Measurements from ENCODE around the gene P3H4. TPM values are rescaled to one million over a fixed set of nuclear protein-coding genes. Genes with fewer than 3 reads are reported as not detected.
"Not testable (repeated sequence)": the region's sequence is repeated elsewhere in the genome, so short reads cannot be mapped to it uniquely, and the experiment has no call there.

The P3H4 gene
- 0.61 TPM in 1 of 2 replicates, not detected in the other for total RNA-seq (2014; rRNA removed; shearing (Covaris generic); ENCODE audit: low replicate concordance)

DNA sequence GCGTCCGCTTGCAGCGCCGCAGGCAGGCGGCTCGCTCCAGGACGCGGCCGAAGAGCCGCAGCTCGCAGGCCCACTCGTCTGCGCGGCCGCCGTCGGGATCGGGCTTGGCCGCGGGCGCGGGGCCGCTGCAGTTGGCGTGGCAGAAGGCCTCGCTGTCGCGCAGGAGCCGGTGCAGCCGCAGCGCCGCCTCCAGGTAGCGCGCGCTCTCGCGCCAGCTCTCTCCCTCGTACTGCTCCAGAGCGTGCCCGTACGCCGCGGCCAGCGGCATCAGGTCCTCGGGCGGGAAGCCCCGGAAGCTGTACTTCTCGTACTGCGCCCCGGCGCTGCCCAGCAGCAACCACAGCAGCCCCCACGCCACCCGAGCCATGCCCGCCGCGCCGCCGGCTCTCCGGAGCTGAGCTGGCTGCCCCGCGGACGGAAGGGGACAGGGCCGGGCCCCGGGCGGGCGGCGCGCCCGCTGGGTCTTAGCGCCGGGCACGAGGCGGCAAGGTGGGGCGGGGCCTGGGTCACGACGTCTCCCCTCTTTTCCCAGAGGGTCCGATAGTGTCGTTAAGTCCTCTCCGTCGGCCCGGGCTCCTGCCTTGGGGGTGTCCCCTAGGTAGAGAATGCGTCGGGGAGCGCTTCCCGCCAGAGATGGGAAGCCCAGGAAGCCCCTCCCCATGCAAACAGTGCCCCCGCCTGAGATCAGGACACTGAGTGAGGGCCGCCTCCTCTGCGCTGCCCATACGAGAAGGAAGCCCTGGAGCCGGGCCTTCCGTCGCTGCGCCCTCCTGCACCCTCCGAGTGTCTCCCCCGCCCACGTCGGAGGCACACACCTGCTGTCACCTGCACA is at the start of gene P3H4:
Gene P3H4, minus strand, starts transcription at position 401 of the 832 bp plus-strand sequence. Its CDS starts 34 bp downstream, at position 367.
- no peak within 1 kb of the TSS for H3K27ac ChIP-seq (ENCODE audit: low read length)
- peak within 1 kb of the TSS; percentile 41 for H3K9ac ChIP-seq (ENCODE audit: low read length)
- H3K9me2 ChIP-seq (replicated peaks; ENCODE audit: insufficient read depth, low read length), result no peaks in the 10 kb centered on the region
- H3K27me3 ChIP-seq (ENCODE audit: low read length), result no peaks in the 10 kb centered on the region
- no peaks in the 10 kb centered on the region for H4K20me1 ChIP-seq (ENCODE audit: insufficient read depth, low read depth, low read length)
- H3K4me3 ChIP-seq (ENCODE audit: low read length), result peak within 1 kb of the TSS; percentile 47; the same call in 1 of the 2 replicates
- no peaks in the 10 kb centered on the region for H3K79me2 ChIP-seq (ENCODE audit: low read length)
- H3K36me3 ChIP-seq (ENCODE audit: insufficient read depth, low read length), result no peaks in the 10 kb centered on the region
- H2AFZ ChIP-seq (ENCODE audit: low read length), result peak within 1 kb of the TSS; percentile 60; the same call in 1 of the 2 replicates
- DNase-seq, result peak; percentile 64
- no peaks in the 10 kb centered on the region for H3K9me3 ChIP-seq (ENCODE audit: low read length)
- peaks cover 12% of the 10 kb centered on the region for H3K4me1 ChIP-seq (ENCODE audit: low read length)
- peak within 1 kb of the TSS; percentile 71 for H3K4me2 ChIP-seq (ENCODE audit: low read depth, low read length, poor library complexity, severe bottlenecking)

DNA sequence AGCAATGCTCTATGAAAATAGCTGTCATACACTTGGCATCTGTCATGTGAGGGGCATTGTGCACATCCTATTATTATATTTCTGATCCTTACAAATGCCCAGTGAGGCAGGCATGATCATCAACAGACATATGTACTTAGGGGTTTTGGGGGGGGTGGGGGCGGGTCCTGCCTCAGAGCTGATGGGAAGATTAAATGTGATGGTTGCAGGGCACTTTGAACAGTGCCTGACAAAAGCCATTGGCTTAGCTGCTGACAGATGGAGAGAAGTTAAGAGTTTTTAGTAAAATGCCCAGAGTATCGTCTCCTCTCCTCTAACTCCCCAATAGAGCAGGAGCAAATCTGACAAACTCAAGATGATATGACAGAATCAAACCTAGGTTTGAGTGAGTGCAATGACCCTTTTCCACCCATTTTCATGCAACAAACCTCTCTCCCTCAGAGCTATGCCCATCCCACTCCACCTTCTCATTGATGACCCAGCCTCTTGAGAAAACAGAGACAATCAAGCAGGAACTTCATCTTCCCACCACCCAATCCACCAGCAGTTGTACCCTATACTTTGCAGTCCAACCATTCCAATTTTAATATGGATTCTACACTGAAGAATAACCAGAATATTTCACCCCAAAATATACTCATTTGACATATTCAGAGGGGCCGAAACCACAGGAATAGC is 48.6 kb upstream of the P3H4 start:
- Histone ChIP-seq H3K27me3 (ENCODE audit: low read length) (no peaks in the 10 kb centered on the region), H3K4me2 (ENCODE audit: low read depth, low read length, poor library complexity, severe bottlenecking) (no peak overlapping the region), H3K36me3 (ENCODE audit: insufficient read depth, low read length) (no peaks in the 10 kb centered on the region), H2AFZ (ENCODE audit: low read length) (no peak overlapping the region), H3K9me3 (ENCODE audit: low read length) (no peaks in the 10 kb centered on the region), H3K4me1 (ENCODE audit: low read length) (peaks cover 17% of the 10 kb centered on the region), H3K9me2 (replicated peaks; ENCODE audit: insufficient read depth, low read length) (no peaks in the 10 kb centered on the region), H3K79me2 (ENCODE audit: low read length) (peaks cover 83% of the 10 kb centered on the region), H3K4me3 (ENCODE audit: low read length) (no peak overlapping the region), H4K20me1 (ENCODE audit: insufficient read depth, low read depth, low read length) (peaks cover 16% of the 10 kb centered on the region; the same call in 1 of the 2 replicates), H3K27ac (ENCODE audit: low read length) (no peak overlapping the region), H3K9ac (ENCODE audit: low read length) (no peak overlapping the region)
- no peak for DNase-seq

DNA sequence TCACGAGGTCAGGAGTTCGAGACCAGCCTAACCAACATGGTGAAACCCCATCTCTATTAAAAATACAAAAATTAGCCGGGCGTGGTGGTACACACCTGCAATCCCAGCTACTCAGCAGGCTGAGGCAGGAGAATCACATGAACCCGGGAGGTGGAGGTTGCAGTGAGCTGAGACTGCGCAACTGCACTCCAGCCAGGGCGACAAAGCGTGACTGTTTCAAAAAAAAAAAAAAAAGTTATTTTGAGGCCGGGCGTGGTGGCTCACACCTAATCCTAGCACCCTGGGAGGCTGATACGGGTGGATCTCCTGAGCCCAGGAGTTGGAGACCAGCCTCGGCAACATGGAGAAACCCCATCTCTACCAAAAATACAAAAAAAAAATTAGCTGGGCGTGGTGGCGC is 39.6 kb upstream of the P3H4 start:
- Histone ChIP-seq H3K4me1 (ENCODE audit: low read length) (peaks cover 32% of the 10 kb centered on the region), H4K20me1 (ENCODE audit: insufficient read depth, low read depth, low read length) (peaks cover 63% of the 10 kb centered on the region), H3K36me3 (ENCODE audit: insufficient read depth, low read length) (peaks cover 33% of the 10 kb centered on the region), H3K79me2 (ENCODE audit: low read length) (peaks cover 69% of the 10 kb centered on the region)
- not testable (repeated sequence) for H3K9me2 ChIP-seq (replicated peaks; ENCODE audit: insufficient read depth, low read length); H3K9ac ChIP-seq (ENCODE audit: low read length); DNase-seq; H3K9me3 ChIP-seq (ENCODE audit: low read length); H3K4me3 ChIP-seq (ENCODE audit: low read length); H2AFZ ChIP-seq (ENCODE audit: low read length); H3K27me3 ChIP-seq (ENCODE audit: low read length); H3K27ac ChIP-seq (ENCODE audit: low read length); H3K4me2 ChIP-seq (ENCODE audit: low read depth, low read length, poor library complexity, severe bottlenecking)

DNA sequence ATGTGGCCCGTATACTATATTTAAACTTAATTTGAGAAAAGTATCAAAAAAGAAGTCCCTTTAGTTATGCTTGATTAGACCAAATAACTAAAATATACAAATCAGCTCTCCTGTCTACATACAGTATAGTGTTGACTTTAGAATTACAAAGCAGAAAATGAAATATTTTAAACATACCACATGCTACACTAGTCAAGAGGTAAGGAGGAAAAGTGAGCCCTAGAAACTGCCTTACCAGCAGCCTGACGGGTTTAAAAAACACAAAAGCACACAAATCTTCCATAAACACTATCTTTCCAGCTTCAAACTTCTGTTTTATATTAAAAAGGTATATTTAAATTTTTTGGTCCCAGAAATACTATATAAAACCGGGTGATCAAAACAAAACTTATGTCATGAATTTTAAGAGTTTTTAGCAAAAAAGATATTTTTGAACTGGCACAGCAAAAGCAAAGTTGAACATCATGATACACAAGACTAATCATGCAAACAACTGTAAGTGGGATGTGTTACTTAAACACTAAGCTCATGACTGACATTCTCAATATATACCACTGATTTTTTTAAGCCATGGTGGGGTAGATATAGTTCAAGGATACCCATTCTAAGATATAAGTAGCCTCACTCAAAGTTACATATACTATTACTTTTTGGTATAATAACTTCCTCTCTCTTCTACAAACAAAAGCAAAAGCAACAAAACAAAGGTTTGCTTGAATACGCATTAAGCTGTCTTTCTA is 37.7 kb upstream of the P3H4 start:
- H3K36me3 ChIP-seq (ENCODE audit: insufficient read depth, low read length), result peaks cover 28% of the 10 kb centered on the region

DNA sequence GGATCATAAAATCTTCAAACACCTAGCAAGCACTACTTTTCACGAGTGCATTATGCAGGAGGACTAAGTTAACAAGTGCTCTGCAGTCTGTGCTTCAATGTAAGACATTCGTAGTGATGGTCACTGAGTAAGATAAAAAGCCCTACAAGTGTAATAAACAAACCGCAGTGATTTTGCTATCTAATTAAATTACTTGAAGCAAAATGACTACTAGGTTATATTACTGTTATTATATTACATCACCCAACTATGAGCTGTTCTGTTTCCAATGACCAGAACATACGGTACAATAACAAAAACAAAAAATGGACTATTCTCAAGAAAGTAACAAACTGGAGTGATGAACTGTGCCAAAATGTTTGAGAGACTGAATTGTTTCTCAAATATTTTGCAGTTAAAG is 37.0 kb upstream of the P3H4 start:
- Histone ChIP-seq H2AFZ (ENCODE audit: low read length) (no peak overlapping the region), H3K9me3 (ENCODE audit: low read length) (no peaks in the 10 kb centered on the region), H3K4me1 (ENCODE audit: low read length) (peaks cover 32% of the 10 kb centered on the region), H3K4me3 (ENCODE audit: low read length) (no peak overlapping the region), H3K9me2 (replicated peaks; ENCODE audit: insufficient read depth, low read length) (no peaks in the 10 kb centered on the region), H3K27me3 (ENCODE audit: low read length) (no peaks in the 10 kb centered on the region), H3K36me3 (ENCODE audit: insufficient read depth, low read length) (peaks cover 21% of the 10 kb centered on the region; the same call in 1 of the 2 replicates), H4K20me1 (ENCODE audit: insufficient read depth, low read depth, low read length) (peaks cover 52% of the 10 kb centered on the region), H3K9ac (ENCODE audit: low read length) (no peak overlapping the region), H3K27ac (ENCODE audit: low read length) (no peak overlapping the region), H3K79me2 (ENCODE audit: low read length) (peaks cover 52% of the 10 kb centered on the region), H3K4me2 (ENCODE audit: low read depth, low read length, poor library complexity, severe bottlenecking) (peak overlapping the region; percentile 53)
- DNase-seq, result no peak

More for the DNA sequence above, 37.7 kb upstream of the P3H4 start:
- Histone ChIP-seq H4K20me1 (ENCODE audit: insufficient read depth, low read depth, low read length) (peaks cover 59% of the 10 kb centered on the region), H3K9me2 (replicated peaks; ENCODE audit: insufficient read depth, low read length) (no peaks in the 10 kb centered on the region), H3K79me2 (ENCODE audit: low read length) (peaks cover 58% of the 10 kb centered on the region), H3K4me2 (ENCODE audit: low read depth, low read length, poor library complexity, severe bottlenecking) (peak overlapping the region; percentile 53), H3K9ac (ENCODE audit: low read length) (0 out of 2 replicates have a peak overlapping the region, but pooled peaks have one; percentile 26), H3K4me1 (ENCODE audit: low read length) (peaks cover 32% of the 10 kb centered on the region), H3K27me3 (ENCODE audit: low read length) (no peaks in the 10 kb centered on the region), H3K9me3 (ENCODE audit: low read length) (no peaks in the 10 kb centered on the region), H2AFZ (ENCODE audit: low read length) (no peak overlapping the region), H3K27ac (ENCODE audit: low read length) (no peak overlapping the region), H3K4me3 (ENCODE audit: low read length) (no peak overlapping the region)
- DNase-seq, result no peak

GRCh38 chr17:41844971-41845370 is 33.2 kb upstream of the P3H4 start:
- H3K9me2 ChIP-seq (replicated peaks; ENCODE audit: insufficient read depth, low read length), result no peaks in the 10 kb centered on the region

DNA sequence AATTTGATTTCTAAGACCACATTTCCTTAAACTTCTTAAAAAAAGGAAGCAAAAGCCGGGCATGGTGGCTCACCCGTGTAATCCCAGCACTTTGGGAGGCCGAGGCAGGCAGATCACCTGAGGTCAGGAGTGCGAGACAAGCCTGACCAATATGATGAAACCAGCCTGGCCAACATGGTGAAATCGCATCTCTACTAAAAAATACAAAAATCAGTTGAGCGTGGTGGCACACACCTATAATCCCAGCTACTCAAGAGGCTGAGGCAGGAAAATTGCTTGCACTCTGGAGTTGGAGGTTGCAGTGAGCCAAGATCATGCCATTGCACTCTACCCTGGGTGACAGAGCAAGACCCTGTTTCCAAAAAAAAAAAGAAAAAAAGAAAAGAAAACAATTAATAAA is 29.0 kb upstream of the P3H4 start:
- H3K9ac ChIP-seq (ENCODE audit: low read length); H3K27me3 ChIP-seq (ENCODE audit: low read length); H3K79me2 ChIP-seq (ENCODE audit: low read length); H3K4me3 ChIP-seq (ENCODE audit: low read length); DNase-seq; H3K36me3 ChIP-seq (ENCODE audit: insufficient read depth, low read length); H2AFZ ChIP-seq (ENCODE audit: low read length); H3K27ac ChIP-seq (ENCODE audit: low read length); H4K20me1 ChIP-seq (ENCODE audit: insufficient read depth, low read depth, low read length); H3K4me2 ChIP-seq (ENCODE audit: low read depth, low read length, poor library complexity, severe bottlenecking); H3K9me3 ChIP-seq (ENCODE audit: low read length); H3K9me2 ChIP-seq (replicated peaks; ENCODE audit: insufficient read depth, low read length); H3K4me1 ChIP-seq (ENCODE audit: low read length): not testable (repeated sequence)

More at GRCh38 chr17:41844971-41845370, 33.2 kb upstream of the P3H4 start:
- Histone ChIP-seq H3K9ac (ENCODE audit: low read length) (no peak overlapping the region), H3K4me1 (ENCODE audit: low read length) (peaks cover 12% of the 10 kb centered on the region), H3K4me2 (ENCODE audit: low read depth, low read length, poor library complexity, severe bottlenecking) (no peak overlapping the region), H3K27me3 (ENCODE audit: low read length) (no peaks in the 10 kb centered on the region), H3K36me3 (ENCODE audit: insufficient read depth, low read length) (peaks cover 7% of the 10 kb centered on the region; the same call in 1 of the 2 replicates), H2AFZ (ENCODE audit: low read length) (no peak overlapping the region), H3K79me2 (ENCODE audit: low read length) (peaks cover 19% of the 10 kb centered on the region), H3K9me3 (ENCODE audit: low read length) (no peaks in the 10 kb centered on the region), H3K27ac (ENCODE audit: low read length) (no peak overlapping the region), H3K4me3 (ENCODE audit: low read length) (no peak overlapping the region), H4K20me1 (ENCODE audit: insufficient read depth, low read depth, low read length) (peaks cover 30% of the 10 kb centered on the region)
- DNase-seq, result no peak

All from Karpas-422 (cell line).